ENCODE data around the gene PNKP. TPM values are rescaled to one million over a fixed set of nuclear protein-coding genes. Genes with fewer than 3 reads are reported as not detected.

The PNKP gene
- total and polyA plus RNA-seq, 10 of the 15 experiments (the other 5 are each of a cell fraction or from before 2014, with no cell fraction given) = 2.9 to 82.3 (median 33.2) TPM

GRCh38 chr19:49890349-49891311, 23.3 kb upstream of the PNKP start (continued):
- TF ChIP-seq E2F4 (IDR thresholded peaks at IDR 0.05; ENCODE audit: low read depth, low read length) = no peak
- TF ChIP-seq HDGF (IDR thresholded peaks at IDR 0.05) = peak; percentile 97
- peak; percentile 87; the same call in 1 of the 2 replicates for TF ChIP-seq ZNF687 (IDR thresholded peaks at IDR 0.05)
- peak in 1 of 2 experiments; percentile 45; a peak in 1 of 3 replicates for TF ChIP-seq EGR1 (IDR thresholded peaks at IDR 0.05; ENCODE audit: borderline replicate concordance in 1 of 2, low read depth in 2 of 2, low read length in 2 of 2)
- no peak for TF ChIP-seq ZNF622 (IDR thresholded peaks at IDR 0.05)
